ENCODE measurements around the gene TREML1.
A peak's percentile ranks its signal among the peaks of the same experiment; 100 is the strongest.
"Not testable (repeated sequence)": the region's sequence is repeated elsewhere in the genome, so short reads cannot be mapped to it uniquely, and the experiment has no call there.

TREML1 gene

DNA sequence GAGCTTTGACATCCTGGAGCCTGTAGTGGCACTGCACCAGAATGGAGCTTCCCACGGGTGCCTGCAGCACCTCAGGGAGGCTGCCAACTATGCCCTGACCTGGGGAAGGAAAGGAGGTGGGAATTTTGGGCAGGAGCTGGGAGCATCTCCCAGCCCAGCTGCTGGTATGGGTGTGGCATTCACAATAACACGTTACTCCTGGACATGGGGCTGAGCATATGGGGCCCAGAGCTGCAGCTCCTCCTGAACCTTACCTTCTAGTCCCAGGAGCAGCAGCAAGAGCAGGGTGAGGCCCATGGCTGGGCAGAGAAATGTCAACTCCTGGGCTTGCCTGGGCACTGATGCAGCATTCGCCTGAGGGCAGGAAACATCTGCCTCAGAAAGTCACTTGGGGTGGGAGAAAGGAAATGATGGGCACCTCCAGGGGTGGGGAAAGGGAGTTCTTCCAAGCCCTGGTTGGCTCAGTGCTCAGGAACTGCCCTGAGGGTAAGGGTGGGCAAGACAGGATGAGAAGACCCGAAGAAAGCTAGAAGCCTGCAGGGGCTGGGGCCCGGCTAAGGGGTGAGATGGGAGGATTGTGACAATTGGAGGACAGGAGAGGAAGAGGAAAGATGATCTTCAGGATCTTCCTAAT is at the start of gene TREML1:
Gene TREML1, minus strand, starts transcription at position 356 of the 634 bp plus-strand sequence. Its CDS starts 59 bp downstream, at position 297.
- no peak for DNase-seq (ENCODE audit: low read depth in 2 of 2)

DNA sequence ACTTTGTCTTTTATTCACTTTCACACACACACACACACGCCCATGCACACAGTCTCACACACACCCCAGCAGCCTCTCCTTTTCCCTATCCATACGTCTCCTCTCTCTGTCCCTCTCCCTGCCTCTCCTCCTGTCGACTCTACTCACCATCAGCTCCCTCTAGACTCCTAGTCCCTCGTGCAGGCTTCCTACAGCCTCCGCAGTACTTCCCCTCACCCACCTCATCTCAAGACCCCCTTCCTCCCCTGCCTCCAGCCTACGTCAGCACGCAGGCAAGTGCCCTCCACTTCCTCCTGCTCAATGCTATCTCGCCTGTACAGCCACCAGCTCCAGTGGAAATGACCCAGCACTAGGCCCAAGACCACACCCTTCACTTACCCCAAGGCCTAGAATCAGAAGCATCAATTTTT is 47.6 kb upstream of the TREML1 start:
- DNase-seq (ENCODE audit: low read depth in 2 of 2) = no peak

DNA sequence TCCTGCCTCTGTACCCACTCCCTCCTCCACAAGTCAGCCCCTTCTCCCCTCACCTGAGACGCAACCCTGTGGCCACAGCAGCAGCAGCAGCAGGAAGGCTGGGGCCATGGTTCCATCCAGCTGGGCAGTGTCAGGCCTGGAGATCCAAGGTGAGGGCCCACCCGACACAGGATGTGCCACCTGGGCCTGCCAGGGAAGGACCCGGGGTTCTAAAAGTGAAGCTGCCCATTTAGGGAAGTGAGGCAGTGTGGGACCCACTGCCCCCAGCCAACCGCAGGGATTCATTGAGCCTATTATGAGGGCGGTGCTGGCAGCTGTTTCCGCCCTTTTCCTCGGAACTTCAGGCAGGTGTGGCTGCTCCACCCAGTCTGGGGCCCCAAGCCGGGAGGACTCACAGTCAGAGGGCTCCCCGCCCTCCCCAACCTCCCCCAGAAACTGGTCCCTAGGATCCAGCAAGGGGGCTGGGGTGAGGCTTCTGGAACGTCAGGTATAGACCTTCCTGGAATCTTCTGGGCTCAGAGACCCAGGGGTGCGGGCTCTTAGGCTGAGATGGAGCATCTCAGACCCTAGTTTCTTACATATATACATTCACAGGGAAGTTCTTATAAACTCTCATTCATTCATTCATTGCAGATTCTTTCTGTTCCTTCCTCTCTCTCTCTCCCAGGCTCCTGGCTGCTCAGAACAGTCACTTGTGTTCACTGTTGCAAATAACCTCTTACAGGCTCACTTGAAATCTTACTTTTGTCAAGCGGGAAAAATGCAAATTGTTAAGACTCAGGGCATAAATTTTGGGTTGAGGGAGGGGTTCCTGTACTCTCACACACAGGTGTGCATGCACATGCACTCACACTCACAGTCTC is 47.0 kb upstream of the TREML1 start, which contains the start of gene TREML2:
Gene TREML2, minus strand, starts transcription at position 249 of the 863 bp plus-strand sequence. Its CDS starts 141 bp downstream, at position 108.
- DNase-seq (ENCODE audit: low read depth in 2 of 2) = no peak

- DNase-seq (ENCODE audit: low read depth in 2 of 2) = no peak
Observed at GRCh38 chr6:41200296-41200900, 46.3 kb upstream of the TREML1 start.

DNA sequence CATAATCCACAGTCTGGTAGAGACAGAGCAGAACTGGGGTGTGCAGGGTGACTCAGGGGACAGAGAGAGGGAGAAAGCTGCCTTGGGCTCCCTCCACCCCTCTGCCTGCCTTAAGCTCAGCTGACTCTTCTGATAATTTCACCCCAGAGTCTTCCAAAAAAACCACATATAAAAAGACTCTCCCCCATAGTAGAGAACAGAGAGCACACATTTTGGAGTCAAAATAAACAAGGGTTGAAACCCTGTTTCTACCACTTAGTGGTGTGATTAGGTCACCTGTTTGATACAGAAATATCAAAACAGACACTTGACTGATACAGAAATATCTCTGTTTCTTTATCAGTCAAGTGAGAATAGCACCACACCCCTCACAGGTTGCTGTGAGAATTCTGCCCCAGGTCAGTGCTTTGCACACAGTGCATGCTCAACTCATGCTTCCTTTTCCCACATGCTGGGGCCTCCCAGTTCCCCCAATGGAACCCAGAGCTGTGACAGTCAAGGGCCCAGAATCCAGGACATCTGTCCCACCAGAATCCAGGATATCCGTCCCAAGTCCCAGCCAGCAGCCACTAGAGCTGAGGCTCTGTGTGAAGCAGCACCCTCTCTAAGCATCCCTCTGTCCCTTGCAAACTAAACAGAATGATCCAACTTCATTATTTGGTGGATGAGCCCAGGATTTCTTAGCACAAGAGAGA is 45.6 kb upstream of the TREML1 start:
- DNase-seq (ENCODE audit: low read depth in 2 of 2) = no peak

- DNase-seq (ENCODE audit: low read depth in 2 of 2) = no peak
Observed at GRCh38 chr6:41197234-41197633, 43.1 kb upstream of the TREML1 start.

DNA sequence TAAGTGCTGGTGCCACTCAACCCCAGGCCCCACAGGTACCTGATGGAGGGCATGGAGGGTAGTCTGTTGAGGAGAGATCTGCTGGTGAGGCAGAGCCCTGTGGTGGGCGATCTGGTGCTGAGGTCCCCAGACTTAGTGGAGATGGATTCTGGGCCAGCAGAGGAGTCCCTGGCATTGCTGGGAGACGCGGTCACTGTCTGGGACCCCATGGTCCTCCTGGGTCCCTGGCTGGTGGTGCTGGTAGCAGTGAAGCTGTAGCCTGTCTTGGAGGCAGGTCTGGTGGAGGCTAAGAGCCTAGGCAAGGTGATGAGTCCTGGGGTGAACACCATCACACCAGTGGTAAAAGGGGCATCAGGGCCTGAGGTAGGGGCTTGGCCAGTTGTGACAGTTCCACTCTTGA is 40.2 kb upstream of the TREML1 start:
- no peak for DNase-seq (ENCODE audit: low read depth in 2 of 2)

- no peak for DNase-seq (ENCODE audit: low read depth in 2 of 2)
Observed at GRCh38 chr6:41193884-41194283, 39.7 kb upstream of the TREML1 start.

GRCh38 chr6:41193171-41193734 is 39.1 kb upstream of the TREML1 start:
- no peak for DNase-seq (ENCODE audit: low read depth in 2 of 2)

GRCh38 chr6:41191569-41191968 is 37.4 kb upstream of the TREML1 start:
- DNase-seq (ENCODE audit: low read depth in 2 of 2) = no peak

- no peak for DNase-seq (ENCODE audit: low read depth in 2 of 2)
Observed at GRCh38 chr6:41190791-41191190, 36.6 kb upstream of the TREML1 start.

DNA sequence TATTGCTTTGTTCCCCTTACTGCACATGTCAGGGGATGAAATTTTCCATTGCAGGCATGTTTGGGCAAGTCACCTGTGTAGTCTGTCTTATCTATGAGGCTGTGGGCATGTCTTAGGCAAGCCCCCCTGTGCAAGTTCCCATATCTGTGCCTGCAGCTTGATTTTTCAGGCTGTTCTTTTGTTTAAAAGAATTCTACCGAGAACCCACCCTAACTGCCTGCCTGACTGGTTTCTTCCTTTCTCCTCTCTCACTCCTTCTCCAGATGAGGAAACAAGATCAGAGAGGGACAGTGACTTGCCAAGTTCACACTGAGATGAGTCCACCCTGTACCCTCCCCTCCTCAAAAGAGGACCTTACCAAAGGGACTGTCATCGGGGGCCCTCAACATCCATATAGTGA is 35.8 kb upstream of the TREML1 start:
- no peak for DNase-seq (ENCODE audit: low read depth in 2 of 2)

DNA sequence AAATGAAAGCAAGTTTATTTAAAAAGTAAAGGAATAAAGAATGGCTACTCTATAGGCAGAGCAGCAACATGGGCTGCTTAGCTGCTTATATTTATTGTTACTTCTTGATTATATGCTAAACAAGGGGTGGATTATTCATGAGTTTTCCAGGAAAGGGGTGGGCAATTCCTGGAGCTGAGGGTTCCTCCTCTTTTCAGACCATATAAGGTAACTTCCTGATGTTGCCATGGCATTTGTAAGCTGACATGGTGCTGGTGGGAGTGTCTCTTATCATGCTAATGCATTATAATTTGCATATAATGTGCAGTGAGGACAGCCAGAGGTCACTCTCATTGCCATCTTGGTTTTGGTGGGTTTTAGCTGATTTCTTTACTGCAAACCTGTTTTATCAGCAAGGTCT is 34.9 kb upstream of the TREML1 start:
- not testable (repeated sequence) for DNase-seq (ENCODE audit: low read depth in 2 of 2)

GRCh38 chr6:41187924-41188886 is 34.1 kb upstream of the TREML1 start:
- no peak for DNase-seq (ENCODE audit: low read depth in 2 of 2)

DNA sequence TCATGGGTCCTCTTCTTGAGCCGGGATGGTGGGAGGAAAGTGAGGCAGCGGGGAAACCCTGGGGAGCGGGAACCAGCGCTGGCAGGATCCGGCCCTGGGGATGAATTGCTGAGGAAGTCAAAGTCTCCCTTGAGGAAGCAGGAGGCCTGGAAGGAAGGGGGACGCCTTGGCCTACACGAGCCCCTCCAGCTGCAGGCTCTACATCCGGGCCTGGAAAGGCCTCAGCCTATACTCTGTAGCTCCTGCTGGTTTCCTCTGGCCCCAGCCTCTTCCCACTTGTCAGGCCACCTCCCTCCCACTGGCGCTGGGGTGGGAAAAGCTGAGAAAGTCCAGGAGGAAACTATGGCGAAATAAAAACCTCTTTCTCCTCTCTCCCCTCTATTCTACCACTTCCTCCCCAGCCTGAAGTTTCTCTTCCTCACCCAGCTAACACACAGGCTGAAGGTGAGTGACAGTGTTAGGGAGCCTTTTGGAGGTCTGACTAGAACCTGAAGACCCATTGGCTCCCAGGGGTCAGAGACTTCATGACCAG is 31.9 kb upstream of the TREML1 start:
- DNase-seq (ENCODE audit: low read depth in 2 of 2) = no peak

- no peak for DNase-seq (ENCODE audit: low read depth in 2 of 2)
Observed at GRCh38 chr6:41184761-41185160, 30.6 kb upstream of the TREML1 start.

DNA sequence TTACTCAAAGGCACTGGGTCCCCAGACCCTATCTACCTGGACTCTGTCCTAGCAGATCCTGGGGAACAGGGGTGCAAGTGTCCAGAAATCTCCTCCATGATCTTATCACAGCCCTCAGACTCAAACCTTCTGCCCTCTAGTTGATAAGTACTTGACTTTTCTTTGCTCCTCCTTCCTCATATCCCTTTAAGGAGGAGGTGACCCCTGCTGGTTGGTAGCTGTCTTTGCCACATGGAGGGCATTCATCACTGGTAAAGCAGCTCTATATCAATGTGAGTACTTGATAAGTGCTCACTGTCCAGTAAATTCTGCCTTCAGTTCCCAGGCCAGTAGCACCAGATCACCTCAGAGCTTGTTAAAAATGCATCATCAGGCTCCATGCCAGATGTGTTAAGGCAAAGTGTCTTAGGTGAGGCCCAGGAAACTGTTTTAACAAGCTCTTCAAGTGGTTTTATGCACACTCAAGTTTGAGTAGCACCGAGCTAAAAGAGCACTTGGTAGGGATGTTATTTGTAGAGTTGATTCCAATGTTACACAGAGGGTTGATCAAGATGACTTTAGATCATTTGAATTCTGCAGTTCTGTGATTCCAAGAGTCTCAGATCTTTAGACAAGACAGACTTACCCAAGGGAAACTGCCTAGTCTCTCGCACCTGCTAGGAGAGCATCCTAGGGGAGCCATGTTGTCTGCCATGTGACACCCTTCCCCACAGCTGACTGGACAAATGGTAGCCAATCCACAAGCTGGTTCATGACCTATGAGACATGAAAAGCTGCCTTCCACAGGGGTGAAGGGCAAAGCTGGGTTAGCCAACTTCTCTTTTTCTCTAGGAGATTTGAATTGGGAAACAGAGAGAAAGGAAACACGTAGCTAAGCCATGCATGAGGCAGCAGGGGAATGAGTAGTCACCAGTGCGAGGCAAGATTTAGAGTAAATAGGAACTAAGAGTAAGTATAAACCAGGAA is 28.2 kb upstream of the TREML1 start:
- DNase-seq (ENCODE audit: low read depth in 2 of 2) = peak in 1 of 2 experiments; percentile 13

- no peak for DNase-seq (ENCODE audit: low read depth in 2 of 2)
Observed at GRCh38 chr6:41181566-41181965, 27.4 kb upstream of the TREML1 start.

- DNase-seq (ENCODE audit: low read depth in 2 of 2) = no peak
Observed at GRCh38 chr6:41179163-41179562, 25.0 kb upstream of the TREML1 start.

All from fibroblast of skin of left quadriceps (primary cell).